Astrocyte (in vitro differentiated cells and primary cell): ENCODE data around the gene KIF7.

Source experiments
- EZH2 ChIP-seq: IDR thresholded peaks from 2 replicates; pipeline ENCODE4 v1.6.1; 2012; ENCODE audit warnings: mild to moderate bottlenecking, low read length, inconsistent platforms; ENCODE audit not compliant: insufficient read depth
- TF ChIP-seq, protein P1 (sequence below): IDR thresholded peaks from 2 replicates; pipeline ENCODE4 v1.5.1; 2011; ENCODE audit warnings: low read depth, mild to moderate bottlenecking, inconsistent platforms, low read length, moderate library complexity; ENCODE audit not compliant: insufficient read depth

DNA sequence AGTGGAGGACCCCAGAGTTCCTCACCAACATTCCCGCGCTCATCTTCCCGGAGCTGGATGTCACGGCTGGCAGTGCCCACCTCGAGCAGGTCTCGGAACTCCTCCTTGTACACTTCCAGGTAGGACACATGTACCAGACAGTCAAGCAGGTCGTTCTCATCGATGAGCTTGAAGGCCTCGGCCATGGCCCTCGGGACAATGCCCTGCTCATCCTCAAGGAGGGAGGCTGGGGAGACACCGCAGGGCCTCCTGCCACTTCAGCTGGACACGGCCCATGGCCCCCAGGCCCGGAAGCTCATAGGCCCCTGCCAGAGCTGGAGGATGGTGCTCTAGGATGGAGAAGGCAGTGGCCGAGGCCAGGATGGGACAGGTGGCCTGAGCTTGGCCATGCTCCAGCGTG is 5.6 kb downstream of the KIF7 start:
- TF ChIP-seq, protein P1, sequence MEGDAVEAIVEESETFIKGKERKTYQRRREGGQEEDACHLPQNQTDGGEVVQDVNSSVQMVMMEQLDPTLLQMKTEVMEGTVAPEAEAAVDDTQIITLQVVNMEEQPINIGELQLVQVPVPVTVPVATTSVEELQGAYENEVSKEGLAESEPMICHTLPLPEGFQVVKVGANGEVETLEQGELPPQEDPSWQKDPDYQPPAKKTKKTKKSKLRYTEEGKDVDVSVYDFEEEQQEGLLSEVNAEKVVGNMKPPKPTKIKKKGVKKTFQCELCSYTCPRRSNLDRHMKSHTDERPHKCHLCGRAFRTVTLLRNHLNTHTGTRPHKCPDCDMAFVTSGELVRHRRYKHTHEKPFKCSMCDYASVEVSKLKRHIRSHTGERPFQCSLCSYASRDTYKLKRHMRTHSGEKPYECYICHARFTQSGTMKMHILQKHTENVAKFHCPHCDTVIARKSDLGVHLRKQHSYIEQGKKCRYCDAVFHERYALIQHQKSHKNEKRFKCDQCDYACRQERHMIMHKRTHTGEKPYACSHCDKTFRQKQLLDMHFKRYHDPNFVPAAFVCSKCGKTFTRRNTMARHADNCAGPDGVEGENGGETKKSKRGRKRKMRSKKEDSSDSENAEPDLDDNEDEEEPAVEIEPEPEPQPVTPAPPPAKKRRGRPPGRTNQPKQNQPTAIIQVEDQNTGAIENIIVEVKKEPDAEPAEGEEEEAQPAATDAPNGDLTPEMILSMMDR, result no peak
- no peak for TF ChIP-seq EZH2
